ENCODE results near the gene HOXB1. TPM values are rescaled to one million over a fixed set of nuclear protein-coding genes. Genes with fewer than 3 reads are reported as not detected.
"Not testable (repeated sequence)": the region's sequence is repeated elsewhere in the genome, so short reads cannot be mapped to it uniquely, and the experiment has no call there.

HOXB1 gene
- total RNA-seq, 1 experiment from 2014 or later = not detected

DNA sequence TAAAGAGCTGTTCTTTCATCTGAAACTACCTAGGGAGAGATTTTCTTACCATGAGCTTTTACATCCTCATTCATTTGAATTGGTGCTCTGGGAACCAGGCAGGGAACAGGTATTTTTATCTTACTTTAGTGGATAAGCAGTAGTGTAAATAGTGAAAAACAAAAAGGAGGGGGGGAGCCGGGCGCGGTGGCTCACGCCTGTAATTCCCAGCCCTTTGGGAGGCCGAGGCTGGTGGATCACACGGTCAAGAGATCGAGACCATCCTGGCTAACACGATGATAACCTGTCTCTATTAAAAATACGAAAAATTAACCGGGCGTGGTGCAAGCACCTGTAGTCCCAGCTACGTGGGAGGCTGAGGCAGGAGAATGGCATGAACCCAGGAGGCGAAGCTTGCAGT lies 41.0 kb downstream of the HOXB1 start:
- H3K27me3 ChIP-seq (replicated peaks) = no peaks in the 10 kb centered on the region
- no peak overlapping the region for H3K27ac ChIP-seq
- no peak overlapping the region for H3K4me3 ChIP-seq
- no peaks in the 10 kb centered on the region for H3K36me3 ChIP-seq
- peaks cover 45% of the 10 kb centered on the region for H3K4me1 ChIP-seq (replicated peaks)
- DNase-seq (ENCODE audit: low read depth in 1 of 2, low spot score in 2 of 2) = no peak
- no peaks in the 10 kb centered on the region for H3K9me3 ChIP-seq (replicated peaks)

DNA sequence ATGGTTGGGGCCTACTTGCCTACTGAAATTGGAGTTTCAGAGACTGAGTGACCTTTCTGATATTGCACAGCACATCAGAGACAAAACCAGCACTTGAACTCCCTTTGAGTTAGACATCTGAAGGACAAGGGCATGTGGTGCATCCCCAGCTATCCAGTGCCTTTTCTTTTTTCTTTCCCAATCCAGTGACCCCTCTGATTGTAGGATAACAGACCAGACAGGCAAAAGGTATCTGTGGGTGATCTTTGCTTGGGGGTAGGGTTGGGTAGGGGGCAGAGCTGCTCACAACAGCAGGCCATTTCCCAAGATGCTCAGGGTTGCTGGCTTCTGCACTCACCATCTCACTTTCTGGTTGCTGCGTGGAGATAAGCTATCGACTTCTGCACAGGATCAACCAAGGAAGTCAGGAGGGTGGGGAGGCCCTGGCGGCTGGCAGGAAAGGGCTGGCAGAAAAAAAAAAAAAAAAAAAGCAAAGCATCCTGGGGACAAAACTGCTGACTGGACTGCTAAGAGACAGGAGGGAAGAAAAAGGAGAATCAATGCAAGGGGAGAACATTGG lies 42.2 kb downstream of the HOXB1 start:
- Histone ChIP-seq H3K27ac (no peak overlapping the region), H3K4me1 (replicated peaks) (peaks cover 49% of the 10 kb centered on the region), H3K27me3 (replicated peaks) (no peaks in the 10 kb centered on the region), H3K4me3 (no peak overlapping the region), H3K36me3 (no peaks in the 10 kb centered on the region), H3K9me3 (replicated peaks) (no peaks in the 10 kb centered on the region)
- no peak for DNase-seq (ENCODE audit: low read depth in 1 of 2, low spot score in 2 of 2)

DNA sequence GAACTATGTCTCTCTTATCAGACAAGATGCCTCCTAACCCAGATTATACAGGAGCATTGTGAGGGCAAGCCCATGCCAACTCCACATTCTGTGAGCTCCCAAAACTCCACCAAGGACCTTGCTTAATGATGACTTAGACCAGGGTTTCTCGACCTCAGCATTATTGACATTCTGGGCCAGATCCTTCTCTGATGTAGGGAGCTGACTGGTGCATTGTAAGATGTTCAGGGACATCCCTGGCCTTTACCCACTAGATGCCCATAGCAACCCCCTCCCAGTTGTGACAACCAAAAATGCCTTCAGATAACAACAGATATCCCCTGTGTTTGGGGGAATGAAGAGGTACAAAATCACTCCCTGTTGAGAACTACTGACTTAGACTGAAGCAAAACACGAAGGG lies 43.6 kb downstream of the HOXB1 start:
- H3K27ac ChIP-seq = no peak overlapping the region
- peaks cover 53% of the 10 kb centered on the region for H3K4me1 ChIP-seq (replicated peaks)
- H3K27me3 ChIP-seq (replicated peaks) = no peaks in the 10 kb centered on the region
- H3K36me3 ChIP-seq = no peaks in the 10 kb centered on the region
- no peak overlapping the region for H3K4me3 ChIP-seq
- DNase-seq (ENCODE audit: low read depth in 1 of 2, low spot score in 2 of 2) = no peak
- H3K9me3 ChIP-seq (replicated peaks) = no peaks in the 10 kb centered on the region

DNA sequence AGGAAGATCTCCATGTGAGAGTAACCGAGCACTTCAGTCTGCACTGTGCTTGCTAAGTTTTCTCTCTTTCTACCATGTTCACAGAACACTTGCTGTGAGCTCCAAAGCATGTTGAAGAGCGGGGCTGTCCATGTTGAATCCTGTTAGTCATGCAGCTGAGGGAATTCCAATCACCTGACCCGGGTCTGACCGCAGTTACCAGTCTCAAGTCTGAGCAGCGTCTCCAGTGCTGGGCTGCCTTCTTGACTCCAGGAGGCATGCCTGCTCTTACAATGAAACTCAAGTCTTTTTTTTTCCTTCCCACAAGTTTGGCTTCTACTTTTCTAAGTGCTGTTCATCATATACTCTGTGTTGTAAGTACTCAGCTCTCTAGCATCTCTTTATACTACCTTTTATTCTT lies 44.3 kb downstream of the HOXB1 start:
- Histone ChIP-seq H3K4me1 (replicated peaks) (peaks cover 55% of the 10 kb centered on the region), H3K36me3 (no peaks in the 10 kb centered on the region), H3K27me3 (replicated peaks) (no peaks in the 10 kb centered on the region), H3K4me3 (no peak overlapping the region), H3K27ac (peak overlapping the region; percentile 15; the same call in 1 of the 2 replicates), H3K9me3 (replicated peaks) (no peaks in the 10 kb centered on the region)
- peak; percentile 72 to 92 for DNase-seq (ENCODE audit: low read depth in 1 of 2, low spot score in 2 of 2)

DNA sequence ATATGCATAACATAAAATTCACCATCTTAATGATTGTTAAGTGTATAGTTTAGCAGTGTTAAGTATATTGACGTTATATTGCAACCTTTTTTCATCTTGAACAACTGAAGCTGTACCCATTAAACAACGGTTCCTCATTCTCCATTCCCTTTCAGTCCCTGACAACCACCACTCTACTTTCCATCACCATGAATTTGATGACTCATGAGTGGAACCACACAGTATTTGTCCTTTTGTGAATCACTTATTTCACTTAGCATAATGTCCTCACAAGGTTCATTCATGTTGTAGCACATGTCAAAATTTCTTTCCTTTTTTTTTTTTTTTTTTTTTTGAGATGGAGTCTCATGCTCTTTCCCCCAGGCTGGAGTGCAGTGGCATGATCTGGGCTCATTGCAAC lies 46.0 kb downstream of the HOXB1 start:
- DNase-seq (ENCODE audit: low read depth in 1 of 2, low spot score in 2 of 2) = peak in 1 of 2 experiments; percentile 79
- no peaks in the 10 kb centered on the region for H3K9me3 ChIP-seq (replicated peaks)
- H3K36me3 ChIP-seq = no peaks in the 10 kb centered on the region
- H3K27me3 ChIP-seq (replicated peaks) = no peaks in the 10 kb centered on the region
- H3K4me1 ChIP-seq (replicated peaks) = peaks cover 55% of the 10 kb centered on the region
- H3K4me3 ChIP-seq = no peak overlapping the region
- H3K27ac ChIP-seq = peak overlapping the region; percentile 92

DNA sequence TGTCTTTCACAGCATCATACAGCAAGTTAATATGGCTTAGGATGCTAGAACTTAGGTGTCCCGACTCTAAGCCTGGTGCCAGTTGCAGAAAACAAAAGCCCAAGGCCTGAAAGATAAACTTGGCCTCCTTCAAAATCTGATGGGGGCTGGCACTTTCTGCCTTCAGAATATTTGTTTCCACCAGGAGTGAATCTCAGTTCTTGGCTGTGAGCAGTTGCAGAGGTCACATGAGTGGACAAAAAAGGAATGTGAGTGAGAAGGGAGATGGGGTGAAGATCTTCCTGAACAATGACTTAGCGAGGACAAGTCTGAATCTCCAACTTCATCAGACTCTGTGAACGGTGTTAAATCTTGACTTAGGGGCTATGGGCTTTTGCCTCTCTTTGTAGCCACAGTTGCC lies 46.6 kb downstream of the HOXB1 start:
- Histone ChIP-seq H3K9me3 (replicated peaks) (no peaks in the 10 kb centered on the region), H3K4me1 (replicated peaks) (peaks cover 55% of the 10 kb centered on the region), H3K4me3 (no peak overlapping the region), H3K27ac (peak overlapping the region; percentile 92), H3K36me3 (no peaks in the 10 kb centered on the region), H3K27me3 (replicated peaks) (no peaks in the 10 kb centered on the region)
- DNase-seq (ENCODE audit: low read depth in 1 of 2, low spot score in 2 of 2) = peak in 1 of 2 experiments; percentile 60

DNA sequence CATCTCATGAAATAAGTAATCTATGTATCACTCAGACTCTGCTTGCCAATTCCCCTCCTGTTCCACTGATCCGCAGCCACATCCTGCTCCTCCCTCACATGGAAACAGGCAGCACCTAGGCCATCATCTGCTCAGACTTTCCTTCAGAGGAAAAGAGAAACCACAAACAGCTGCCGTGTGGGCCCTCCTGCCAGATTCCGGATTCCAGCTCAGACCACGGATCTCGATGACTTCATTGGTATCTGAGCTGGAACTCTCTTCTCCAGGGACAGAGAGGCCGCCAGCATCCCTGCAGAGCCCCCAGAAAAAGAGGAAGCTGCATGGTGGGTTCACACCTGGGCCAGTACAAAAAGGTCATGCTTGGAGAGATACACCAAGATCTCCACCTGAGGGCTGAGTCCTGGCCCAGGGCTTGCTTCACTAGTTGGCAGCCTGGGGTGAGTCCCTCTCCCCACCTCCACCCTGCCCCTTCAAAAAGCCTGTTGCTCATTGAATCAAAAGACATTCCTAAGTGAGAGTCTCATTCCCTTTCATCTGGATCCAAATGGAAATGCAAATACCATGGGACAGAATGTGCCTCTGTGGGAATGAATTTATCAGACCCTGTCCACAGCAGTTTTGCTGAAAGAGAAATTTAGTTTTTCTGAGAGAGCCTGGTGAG lies 47.2 kb downstream of the HOXB1 start:
- H3K27ac ChIP-seq = peak overlapping the region; percentile 92
- no peaks in the 10 kb centered on the region for H3K27me3 ChIP-seq (replicated peaks)
- no peaks in the 10 kb centered on the region for H3K36me3 ChIP-seq
- H3K9me3 ChIP-seq (replicated peaks) = no peaks in the 10 kb centered on the region
- peak; percentile 97 to 100 for DNase-seq (ENCODE audit: low read depth in 1 of 2, low spot score in 2 of 2)
- peaks cover 55% of the 10 kb centered on the region for H3K4me1 ChIP-seq (replicated peaks)
- no peak overlapping the region for H3K4me3 ChIP-seq

DNA sequence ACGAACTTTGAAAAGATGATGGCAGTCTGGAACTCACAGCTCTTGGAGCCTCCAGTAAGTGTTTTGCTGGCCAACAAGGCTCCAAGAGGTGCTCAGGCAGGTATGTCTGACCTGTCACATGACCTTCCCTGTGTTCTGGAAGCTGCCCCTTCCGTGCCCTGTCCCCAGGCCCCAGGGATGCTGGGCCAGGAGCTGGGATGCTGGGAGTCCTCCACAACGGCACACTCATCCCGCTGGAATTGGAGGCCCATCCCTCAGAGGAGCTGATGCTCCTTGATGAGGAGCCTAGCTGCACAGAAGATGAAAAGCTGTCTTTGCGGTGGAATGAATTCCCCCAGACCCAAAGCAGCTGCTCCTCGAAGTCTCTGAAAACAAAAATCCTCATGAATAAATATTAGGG lies 47.8 kb downstream of the HOXB1 start:
- H3K4me1 ChIP-seq (replicated peaks) = peaks cover 55% of the 10 kb centered on the region
- H3K9me3 ChIP-seq (replicated peaks) = no peaks in the 10 kb centered on the region
- no peak overlapping the region for H3K4me3 ChIP-seq
- no peaks in the 10 kb centered on the region for H3K27me3 ChIP-seq (replicated peaks)
- no peaks in the 10 kb centered on the region for H3K36me3 ChIP-seq
- peak in 1 of 2 experiments; percentile 81 for DNase-seq (ENCODE audit: low read depth in 1 of 2, low spot score in 2 of 2)
- H3K27ac ChIP-seq = peak overlapping the region; percentile 92

DNA sequence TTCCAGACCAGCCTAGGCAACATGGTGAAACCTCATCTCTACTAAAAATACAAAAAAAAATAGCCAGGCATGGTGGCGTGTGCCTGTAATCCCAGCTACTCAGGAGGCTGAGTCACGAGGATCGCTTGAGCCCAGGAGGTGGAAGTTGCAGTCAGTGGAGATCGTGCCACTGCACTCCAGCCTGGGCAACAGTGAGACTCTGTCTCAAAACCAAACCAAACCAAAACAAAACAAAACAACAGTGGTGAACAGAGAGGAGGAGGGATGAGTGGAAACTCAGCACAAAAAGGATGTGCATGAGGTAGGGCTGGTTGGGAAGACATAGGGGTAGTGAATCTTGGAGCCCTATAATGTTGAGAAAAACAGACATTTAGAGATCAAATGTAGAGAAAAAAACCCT lies 48.5 kb downstream of the HOXB1 start:
- H3K4me1 ChIP-seq (replicated peaks) = peaks cover 55% of the 10 kb centered on the region
- not testable (repeated sequence) for H3K4me3 ChIP-seq; H3K27me3 ChIP-seq (replicated peaks); H3K36me3 ChIP-seq; H3K9me3 ChIP-seq (replicated peaks)
- peak overlapping the region; percentile 92 for H3K27ac ChIP-seq
- DNase-seq (ENCODE audit: low read depth in 1 of 2, low spot score in 2 of 2) = peak; percentile 52 to 74

DNA sequence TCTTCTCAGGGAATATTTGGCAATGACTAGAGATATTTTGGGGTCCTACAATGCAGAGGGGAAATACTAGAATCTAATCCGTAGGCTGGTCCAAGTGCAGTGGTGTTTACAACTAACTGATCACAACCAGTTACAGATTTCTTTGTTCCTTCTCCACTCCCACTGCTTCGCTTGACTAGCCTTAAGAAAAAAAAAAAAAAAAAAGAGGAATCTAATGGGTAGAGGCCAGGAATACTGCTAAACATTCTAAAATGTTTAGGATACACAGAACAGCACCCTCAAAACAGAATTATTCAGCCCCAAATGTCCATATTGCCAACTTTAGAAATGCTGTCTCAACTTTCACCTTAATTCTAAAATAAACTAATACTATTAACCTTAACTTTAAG lies 51.8 kb downstream of the HOXB1 start:
- peaks cover 23% of the 10 kb centered on the region for H3K4me1 ChIP-seq (replicated peaks)
- DNase-seq (ENCODE audit: low read depth in 1 of 2, low spot score in 2 of 2) = no peak
- H3K4me3 ChIP-seq = no peak overlapping the region
- no peak overlapping the region for H3K27ac ChIP-seq
- H3K9me3 ChIP-seq (replicated peaks) = no peaks in the 10 kb centered on the region
- no peaks in the 10 kb centered on the region for H3K27me3 ChIP-seq (replicated peaks)
- H3K36me3 ChIP-seq = no peaks in the 10 kb centered on the region

Other genes starting within 250 kb of the HOXB1 start
- 1.3 and 6.8 TPM in 2 replicates for gene SKAP1, start 100.8 kb downstream of the HOXB1 start, total RNA-seq (2014; rRNA removed; shearing (Covaris generic))
- gene HOXB2, start 14.1 kb upstream of the HOXB1 start, total RNA-seq (2014; rRNA removed; shearing (Covaris generic)) = 4.2 and 10.5 TPM in 2 replicates
- gene HOXB4, start 47.3 kb upstream of the HOXB1 start, total RNA-seq (2014; rRNA removed; shearing (Covaris generic)) = 1.2 and 3.2 TPM in 2 replicates
- 1.4 and 5.2 TPM in 2 replicates for gene HOXB3, start 59.2 kb upstream of the HOXB1 start, total RNA-seq (2014; rRNA removed; shearing (Covaris generic))
- gene HOXB5, start 62.8 kb upstream of the HOXB1 start, total RNA-seq (2014; rRNA removed; shearing (Covaris generic)) = 0.05 and 1.2 TPM in 2 replicates
- gene HOXB6, start 74.0 kb upstream of the HOXB1 start, total RNA-seq (2014; rRNA removed; shearing (Covaris generic)) = 4.8 and 7.1 TPM in 2 replicates
- 23.0 and 28.4 TPM in 2 replicates for gene HOXB7, start 80.0 kb upstream of the HOXB1 start, total RNA-seq (2014; rRNA removed; shearing (Covaris generic))
- not detected in 2 replicates for gene HOXB8, start 84.3 kb upstream of the HOXB1 start, total RNA-seq (2014; rRNA removed; shearing (Covaris generic))
- gene HOXB9, start 95.3 kb upstream of the HOXB1 start, total RNA-seq (2014; rRNA removed; shearing (Covaris generic)) = 0.11 TPM in 1 of 2 replicates, not detected in the other
- gene PRAC1, start 191.5 kb upstream of the HOXB1 start, total RNA-seq (2014; rRNA removed; shearing (Covaris generic)) = not detected in 2 replicates
- gene PRAC2, start 192.2 kb upstream of the HOXB1 start, total RNA-seq (2014; rRNA removed; shearing (Covaris generic)) = not detected in 2 replicates
- not detected in 2 replicates for gene HOXB13, start 197.7 kb upstream of the HOXB1 start, total RNA-seq (2014; rRNA removed; shearing (Covaris generic))